NCI-H82 treated with DMSO at 0.1 percent for 48 hours (cell line): ENCODE measurements around the gene ANKK1.

ENCODE experiments used
- DNase-seq: peaks from one replicate; lab custom pipeline; 2025; ENCODE audit not compliant: unreplicated experiment; lab: John Stamatoyannopoulos, UW

The ANKK1 gene, protein sequence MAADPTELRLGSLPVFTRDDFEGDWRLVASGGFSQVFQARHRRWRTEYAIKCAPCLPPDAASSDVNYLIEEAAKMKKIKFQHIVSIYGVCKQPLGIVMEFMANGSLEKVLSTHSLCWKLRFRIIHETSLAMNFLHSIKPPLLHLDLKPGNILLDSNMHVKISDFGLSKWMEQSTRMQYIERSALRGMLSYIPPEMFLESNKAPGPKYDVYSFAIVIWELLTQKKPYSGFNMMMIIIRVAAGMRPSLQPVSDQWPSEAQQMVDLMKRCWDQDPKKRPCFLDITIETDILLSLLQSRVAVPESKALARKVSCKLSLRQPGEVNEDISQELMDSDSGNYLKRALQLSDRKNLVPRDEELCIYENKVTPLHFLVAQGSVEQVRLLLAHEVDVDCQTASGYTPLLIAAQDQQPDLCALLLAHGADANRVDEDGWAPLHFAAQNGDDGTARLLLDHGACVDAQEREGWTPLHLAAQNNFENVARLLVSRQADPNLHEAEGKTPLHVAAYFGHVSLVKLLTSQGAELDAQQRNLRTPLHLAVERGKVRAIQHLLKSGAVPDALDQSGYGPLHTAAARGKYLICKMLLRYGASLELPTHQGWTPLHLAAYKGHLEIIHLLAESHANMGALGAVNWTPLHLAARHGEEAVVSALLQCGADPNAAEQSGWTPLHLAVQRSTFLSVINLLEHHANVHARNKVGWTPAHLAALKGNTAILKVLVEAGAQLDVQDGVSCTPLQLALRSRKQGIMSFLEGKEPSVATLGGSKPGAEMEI

DNA sequence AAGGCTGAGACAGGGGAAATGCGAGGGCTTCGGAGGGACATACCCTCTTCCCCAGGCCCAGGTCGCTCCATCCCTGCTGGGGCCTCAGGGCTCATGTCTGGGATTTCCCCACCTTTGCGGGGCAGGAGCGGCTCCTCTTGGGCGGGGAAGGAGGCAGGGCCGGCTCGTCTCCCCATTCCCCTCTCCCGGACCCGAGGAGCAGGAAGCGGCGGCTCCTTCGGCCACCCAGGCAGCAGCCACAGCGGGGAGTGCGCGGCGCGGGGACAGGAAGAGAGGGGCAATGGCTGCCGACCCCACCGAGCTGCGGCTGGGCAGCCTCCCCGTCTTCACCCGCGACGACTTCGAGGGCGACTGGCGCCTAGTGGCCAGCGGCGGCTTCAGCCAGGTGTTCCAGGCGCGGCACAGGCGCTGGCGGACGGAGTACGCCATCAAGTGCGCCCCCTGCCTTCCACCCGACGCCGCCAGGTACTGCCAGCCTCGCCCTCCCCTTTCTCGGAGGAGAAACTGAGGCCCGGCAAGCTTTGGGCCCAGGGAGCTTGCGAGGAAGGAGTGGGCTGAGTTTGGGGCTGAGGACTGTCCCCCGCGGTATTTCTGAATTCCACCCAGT is at the start of gene ANKK1:
TSS of gene ANKK1 (plus strand) at position 175 of the 607 bp plus-strand sequence. CDS start at position 281, 106 bp downstream.
- no peak for DNase-seq

DNA sequence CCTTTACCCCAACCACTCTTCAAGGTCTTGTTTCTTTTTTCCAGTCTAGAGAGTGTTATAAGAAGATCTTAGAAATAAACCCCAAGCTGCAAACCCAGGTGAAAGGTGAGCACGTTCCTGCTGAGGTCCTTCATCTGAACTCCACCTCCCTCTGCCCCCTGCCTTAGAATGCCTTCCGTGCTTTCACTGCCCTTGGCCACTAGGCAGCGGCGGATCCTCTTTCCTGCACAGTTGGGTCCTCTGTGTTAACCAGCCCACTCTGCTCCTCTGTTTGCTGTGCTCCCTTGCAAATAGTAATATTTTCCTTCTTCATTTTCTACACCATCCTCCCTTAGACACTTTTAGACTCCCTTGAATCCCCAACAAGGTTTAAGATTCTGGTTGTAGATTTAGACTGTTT is 48.8 kb upstream of the ANKK1 start:
- no peak for DNase-seq

DNA sequence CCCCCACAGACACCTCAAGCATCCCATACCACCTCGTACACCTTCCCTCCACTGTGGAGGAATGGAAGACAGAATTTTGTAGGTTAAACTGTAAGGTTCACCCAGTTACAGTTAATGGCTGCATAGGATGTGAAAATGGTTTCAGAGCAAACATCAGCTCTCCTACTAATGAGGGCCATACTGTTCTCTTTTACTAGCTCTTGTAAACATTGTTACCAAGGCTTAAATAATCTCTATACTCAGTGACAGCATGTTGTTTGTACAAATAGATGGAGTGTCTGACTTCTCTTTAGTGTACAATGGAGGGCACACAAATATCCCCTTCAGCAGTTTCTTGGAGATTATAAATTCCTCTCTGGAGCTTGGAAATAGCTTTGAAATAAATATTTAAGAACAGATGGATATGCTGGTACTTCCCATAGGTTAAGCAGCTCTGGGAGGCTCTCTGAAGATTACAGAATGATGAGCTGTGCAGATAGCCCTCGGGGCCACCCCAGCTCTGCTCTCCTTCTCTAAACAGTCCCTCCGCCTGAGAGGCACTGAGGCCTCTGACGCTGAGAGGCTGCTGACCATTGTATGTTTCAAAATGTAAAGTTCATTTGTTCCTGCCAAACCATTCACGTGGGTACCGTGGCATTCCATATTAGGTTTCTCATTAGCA is 47.5 kb upstream of the ANKK1 start:
- no peak for DNase-seq

DNA sequence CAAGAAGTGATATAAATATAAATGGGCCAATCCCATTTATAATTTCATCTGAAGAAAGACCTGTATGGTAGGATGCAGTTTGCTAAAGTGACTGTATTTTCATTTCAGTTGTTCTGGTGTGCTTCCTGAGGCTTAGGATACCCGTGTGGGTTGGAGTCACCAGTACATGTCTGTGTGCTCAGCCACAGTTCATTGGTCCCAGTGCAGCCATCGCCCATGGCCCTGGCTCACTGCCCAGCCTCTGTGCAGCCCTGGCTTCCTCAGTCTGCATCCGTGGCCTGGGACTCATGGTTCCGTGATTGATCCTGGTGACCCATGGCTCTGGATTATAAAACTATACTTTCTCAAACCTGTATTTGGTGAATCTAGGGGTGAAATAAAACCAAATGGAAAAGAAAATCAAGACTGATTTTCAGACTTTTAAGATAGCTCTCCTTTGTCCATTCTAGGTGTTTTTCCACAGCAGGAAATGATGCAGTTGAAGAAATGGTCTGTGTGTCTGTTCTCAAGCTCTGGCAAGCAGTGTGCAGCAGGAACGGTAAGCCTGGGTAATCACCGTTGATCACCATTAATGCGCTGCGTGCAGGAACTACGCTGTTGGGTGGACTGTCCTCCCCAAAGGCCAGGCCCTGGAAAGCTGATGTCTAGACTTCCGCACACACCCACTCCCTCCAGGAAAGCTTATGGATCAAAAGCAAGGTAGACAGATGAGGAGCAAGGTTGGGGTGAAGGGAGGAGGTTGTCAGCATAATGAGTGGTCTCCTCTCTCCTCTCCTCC is 46.0 kb upstream of the ANKK1 start:
- DNase-seq: no peak

DNA sequence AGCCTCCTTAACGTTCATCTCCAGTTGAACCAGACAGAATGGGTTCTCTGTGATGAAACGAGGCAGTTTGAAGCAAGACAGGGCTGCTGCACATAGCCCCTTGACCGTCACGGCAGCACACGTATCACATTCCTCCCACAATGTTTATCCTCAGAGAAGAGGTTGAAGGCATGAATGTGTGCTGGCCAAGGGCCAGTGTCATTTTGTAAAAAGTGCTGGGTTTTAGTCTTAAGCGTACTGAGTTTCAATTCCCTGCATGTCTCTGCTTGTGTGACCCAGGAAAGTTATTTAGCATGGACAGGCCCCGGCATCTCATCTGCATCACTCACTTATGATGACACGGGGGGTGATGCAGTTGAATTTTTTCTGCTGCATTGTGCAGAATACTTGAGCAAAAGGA is 41.6 kb upstream of the ANKK1 start:
- no peak for DNase-seq

DNA sequence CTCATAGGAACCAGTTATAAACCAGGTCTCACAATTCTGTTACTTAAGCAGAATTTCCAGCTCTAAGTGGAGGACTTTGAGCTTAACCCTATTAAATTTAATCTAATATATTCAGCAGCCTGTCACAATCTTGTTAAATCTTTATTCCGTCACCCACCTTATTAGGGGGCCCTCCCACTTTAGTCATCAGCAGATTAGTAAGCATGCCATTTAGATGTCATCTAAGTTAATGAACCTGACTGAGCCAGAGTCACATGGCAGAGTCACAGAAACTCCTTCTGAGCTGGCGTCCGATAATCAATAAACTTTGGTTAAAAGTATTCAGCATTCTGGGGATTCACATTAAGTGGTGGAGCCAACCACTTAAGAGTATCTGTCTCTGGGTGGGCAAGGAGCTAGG is 38.1 kb upstream of the ANKK1 start:
- DNase-seq: peak; percentile 94

DNA sequence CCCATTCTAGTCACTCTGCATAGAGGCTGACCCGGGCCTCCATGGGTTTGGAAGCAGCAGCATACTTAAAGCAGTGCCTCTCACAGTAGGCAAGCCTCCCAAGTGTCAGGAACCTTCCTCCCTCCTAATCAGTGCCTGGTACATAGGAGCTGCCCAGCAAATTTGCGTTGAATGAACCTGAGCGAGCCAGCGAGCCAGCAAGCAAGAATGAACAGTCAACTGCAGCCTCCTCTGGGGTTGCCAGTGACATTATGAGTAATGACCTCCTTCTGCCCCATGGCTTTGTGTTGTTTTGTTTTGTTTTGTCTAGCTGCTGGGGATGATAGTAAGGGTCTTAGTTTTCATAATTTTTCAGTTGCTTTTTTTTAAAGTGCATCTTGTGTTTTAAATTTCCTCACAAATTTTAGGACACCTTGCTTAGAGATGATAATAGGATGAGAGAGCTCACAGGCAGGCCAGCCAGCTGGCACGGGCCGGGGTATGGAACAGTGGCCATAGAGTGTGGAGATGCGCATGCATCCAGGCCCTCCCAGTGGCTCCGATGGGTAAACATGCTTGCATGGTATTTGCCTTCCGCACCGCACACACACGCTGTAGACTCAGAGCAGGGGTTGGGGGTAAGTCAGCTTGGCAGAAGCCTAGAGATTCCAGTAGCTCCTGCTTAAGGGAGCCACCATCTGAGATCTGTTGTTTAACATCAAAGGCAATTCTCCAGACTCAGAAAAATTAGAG is 37.1 kb upstream of the ANKK1 start:
- no peak for DNase-seq

DNA sequence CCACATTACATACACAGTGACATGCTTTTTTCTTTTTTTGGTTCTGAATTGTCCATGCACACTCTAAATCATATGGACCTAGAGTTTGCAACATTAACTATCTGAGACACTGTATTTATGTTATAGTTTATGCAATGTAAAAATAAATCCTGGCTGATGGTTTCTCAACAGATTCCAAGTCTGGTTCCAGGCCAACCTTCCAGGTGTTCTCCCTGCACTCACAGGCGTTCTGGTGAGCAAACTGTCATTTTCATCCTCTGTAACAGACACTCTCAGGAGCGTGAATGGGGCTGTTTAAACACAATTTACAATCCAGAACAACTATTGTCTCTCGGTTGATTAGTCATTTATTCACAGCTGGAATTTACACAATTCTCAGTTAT is 36.5 kb upstream of the ANKK1 start:
- no peak for DNase-seq

DNA sequence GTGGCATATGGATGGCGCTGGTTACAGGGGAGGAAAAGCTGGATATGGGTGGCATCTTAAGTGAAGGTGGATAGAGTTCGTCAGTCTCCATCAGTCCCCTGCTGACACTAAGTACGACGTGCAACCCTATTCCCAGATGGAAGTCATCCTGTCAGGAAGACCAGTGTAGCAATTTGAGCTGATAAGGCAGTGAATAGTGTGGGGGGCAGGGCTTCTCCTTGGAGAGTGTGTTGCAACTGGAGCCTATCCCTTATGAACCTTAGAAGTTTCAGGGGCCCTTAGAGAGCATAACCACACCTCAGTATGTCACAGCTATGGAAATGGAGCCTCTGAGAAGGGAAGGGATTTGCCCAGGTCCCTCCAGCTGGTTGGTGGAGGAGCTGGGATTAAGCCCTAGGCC is 36.1 kb upstream of the ANKK1 start:
- no peak for DNase-seq

DNA sequence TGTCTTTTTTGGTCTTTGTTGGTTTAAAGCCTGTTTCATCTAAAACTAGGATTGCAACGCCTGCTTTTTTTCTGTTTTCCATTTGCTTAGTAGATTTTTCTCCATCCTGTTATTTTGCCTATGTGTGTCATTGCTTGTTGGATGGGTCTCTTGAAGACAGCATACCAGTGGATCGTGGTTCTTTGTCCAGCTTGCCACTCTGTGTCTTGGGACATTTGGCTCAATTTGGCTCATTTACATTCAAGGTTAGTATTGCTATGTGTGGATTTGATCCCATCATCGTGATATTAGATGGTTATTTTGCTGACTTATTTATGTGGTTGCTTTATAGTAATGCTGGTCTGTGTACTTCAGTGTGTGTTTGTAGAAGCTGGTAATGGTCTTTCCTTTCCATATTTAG is 31.4 kb upstream of the ANKK1 start:
- no peak for DNase-seq

DNA sequence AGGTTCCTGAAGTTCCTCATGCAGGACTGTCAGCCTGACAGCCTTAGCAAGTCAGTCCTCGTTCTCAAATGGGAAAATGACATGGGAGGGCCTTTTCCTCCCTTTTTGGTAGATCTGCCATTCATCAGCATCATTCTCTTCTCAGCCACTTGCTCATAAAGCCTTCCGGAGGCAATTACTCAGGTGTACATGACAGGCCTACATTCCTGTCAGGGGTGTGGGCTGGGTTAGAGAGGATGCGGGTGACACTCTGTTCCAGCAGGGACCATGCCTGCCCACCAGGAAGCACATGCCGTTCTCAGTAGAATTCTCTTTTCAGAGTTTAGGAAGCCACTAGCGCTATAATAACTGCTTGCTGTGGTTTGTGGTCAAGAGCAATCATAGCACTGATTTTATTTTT is 24.2 kb upstream of the ANKK1 start:
- no peak for DNase-seq

DNA sequence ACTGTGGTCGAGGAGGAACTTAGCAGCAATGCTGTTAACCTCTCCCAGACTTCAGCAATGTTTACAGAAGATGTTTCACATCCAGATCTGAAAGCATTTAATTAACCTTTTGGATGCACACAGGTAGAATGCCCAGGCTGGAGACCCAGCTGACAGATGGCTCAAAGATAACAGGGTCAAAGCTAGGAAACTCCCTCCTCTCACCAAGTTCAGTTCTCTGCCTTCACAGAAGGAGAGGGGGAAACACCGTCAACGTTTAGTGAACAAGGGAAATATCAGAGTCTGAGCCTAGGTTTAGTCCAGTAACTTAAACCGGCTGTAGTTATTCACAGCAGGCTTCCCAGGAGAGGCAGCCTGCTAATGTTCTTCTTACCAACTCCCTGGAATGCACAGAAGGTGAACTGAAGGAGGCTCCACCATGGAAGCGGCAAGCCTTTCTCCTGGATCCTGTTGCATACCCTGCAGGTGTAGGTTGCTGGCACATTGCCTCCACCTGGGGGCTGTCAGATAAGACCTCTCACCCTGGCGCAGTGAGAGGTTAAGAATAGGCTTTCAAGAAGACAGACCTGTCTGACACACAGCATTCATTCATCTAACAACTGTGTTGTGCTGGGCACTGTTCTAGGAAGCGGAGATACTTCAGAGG is 23.5 kb upstream of the ANKK1 start:
- no peak for DNase-seq

DNA sequence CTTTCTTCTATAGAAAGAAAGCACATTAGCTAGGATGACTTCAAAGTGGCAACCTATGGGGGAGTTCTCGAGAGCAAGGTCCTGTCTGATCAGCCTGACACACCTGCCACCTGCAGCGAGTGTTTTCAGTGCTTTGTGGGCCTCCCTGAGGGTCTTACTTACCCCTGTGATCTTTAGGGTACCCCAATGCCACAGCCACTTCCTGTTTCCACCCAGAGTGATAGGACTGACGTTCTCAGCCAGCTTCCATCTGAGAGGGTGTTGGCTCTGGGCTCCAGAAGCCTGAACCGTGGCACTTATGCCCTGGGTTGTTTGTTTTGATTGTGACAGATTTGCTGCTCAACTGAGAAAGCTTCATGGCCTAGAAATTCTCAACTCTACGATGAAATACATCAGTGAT is 21.7 kb upstream of the ANKK1 start:
- DNase-seq: no peak

DNA sequence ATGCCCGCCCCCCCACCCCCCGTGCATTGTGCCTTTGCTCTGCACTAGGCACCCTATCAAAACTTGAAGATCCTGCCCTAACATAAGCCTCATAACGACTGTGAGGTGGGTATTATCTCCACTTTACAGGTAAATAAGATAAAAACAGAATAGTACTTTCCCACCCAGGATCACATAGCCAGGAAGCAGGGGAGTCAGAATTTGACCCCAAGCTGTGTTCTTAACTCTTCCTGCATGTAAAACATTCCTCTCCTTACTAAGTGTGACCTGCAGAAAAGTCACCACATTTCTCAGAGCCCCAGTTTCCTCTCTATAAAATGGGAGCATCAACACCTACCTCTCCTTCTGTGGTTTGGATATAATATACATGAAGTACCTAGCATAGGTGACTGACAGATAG is 18.2 kb upstream of the ANKK1 start:
- DNase-seq: no peak

DNA sequence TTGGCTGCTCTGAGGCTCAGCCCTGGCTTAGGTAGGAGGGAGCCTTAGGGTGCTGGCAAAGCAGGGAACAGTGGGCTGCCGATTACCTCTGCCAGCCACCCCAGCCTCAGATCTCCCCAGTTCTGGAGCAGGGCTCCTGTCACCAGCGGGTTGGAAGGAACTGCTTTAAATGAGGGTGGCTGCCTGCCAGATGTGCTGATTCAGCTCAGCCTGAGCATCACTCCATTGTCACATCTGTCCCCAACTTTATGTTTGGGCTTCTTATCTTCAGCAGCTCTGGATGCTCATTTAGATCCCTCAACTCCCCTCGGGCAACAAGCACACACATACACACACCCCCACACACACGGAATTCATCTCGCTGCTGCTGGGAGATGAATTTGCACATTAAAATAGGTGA is 16.9 kb upstream of the ANKK1 start:
- no peak for DNase-seq

DNA sequence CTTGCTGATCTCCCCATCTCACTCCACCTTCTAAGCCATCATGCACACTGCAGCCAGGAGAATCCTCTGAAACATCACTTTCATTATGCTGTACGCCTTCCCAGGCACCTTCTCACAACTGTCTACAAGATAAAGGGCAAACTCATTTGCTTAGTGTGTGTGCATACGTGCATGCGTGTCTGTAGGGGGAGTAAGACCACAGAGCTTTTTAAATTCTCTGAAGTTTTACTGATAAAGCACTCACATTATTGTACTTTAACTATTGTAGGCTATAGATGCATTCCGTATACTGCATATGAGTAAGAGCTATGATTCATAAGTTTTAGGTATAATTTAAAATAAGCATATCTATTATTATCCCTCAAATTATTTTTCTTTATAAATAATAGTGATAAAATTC is 15.3 kb upstream of the ANKK1 start:
- DNase-seq: no peak

DNA sequence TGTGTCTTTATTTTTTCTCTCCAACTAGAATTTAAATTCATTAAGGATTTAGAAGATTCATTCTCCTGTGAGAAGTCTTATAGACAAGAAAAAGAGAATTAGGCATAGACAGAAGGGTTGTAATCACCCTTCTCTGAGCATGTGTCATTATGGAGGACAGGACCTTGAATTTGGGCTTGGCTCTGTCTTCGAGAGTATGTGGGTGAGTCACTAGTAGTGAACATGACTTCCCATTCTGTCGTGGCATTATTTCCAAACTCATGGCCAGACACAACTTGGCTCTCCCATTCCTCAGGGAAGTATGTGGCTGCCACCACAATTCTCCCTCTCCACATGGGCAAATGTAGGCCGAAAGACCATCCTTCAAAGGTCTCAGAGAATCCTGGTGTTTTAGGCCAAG is 14.3 kb upstream of the ANKK1 start:
- no peak for DNase-seq

DNA sequence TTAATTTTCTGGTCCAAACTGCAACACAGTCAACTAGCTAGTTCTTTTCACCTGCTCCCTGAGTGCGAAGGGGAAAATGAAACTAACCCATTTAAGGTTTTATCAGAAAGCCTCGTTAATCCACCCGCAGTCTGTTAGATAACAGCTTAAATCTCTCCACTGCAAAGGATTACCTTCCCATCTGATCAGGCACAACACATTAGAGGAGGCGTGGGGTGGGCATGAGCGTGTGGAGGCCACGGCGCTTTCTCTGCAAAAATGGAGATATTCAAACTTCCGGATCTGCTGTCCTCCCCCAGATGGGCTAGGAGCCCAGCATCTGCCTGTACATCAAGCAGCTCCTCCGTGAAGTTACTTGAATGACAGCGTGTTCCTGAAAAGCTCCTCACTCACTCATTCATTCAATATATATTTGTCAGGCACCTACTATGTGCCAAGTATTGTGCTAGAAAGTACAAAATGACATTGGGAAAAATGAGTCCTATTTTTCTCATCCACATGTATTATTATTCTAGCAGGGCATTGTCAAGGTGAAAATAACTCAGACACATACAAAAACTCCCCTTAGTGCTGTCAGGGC is 13.5 kb upstream of the ANKK1 start:
- DNase-seq: peak; percentile 90

DNA sequence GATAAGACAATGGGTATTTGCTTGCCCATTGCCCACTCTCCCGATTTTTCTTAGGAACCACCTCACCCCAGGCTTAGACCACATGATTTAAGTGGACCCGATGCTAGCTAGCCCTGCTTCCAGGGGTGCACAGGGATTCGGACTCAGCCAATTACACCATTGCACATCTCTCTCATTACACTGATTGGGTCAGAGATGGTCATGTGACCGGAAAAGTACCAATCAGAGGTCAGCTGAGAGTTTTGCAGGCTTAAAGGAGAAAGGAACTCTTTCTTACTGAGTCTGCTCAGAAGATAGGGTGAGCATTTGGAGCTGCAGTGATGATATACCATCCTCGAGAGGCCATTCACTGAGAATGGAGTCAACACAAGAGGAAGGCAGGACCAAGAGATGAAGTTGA is 12.2 kb upstream of the ANKK1 start:
- DNase-seq: peak; percentile 22
